Measurements from ENCODE around the gene RNASE12. TPM values are rescaled to one million over a fixed set of nuclear protein-coding genes. Genes with fewer than 3 reads are reported as not detected.

Gene RNASE12
- total RNA-seq, 2 donors from 2014 or later, result not detected

- H3K27me3 ChIP-seq, result no peaks in the 10 kb centered on the region
- H3K4me3 ChIP-seq, result no peak overlapping the region
- intact Hi-C loops (cut with DNase I), result no loop called here
- no peak overlapping the region for H3K27ac ChIP-seq
- H3K36me3 ChIP-seq, result no peaks in the 10 kb centered on the region
- no peak for TF ChIP-seq CTCF (IDR thresholded peaks at IDR 0.05)
- DNase-seq, result no peak
- H3K4me1 ChIP-seq, result no peaks in the 10 kb centered on the region
- no peak overlapping the region for H3K9ac ChIP-seq (ENCODE audit: low read depth in 2 of 2, low read length in 2 of 2)
- H3K9me3 ChIP-seq, result no peaks in the 10 kb centered on the region
Measured at GRCh38 chr14:20557212-20557542, 34.0 kb downstream of the RNASE12 start.

- Histone ChIP-seq H3K9ac (ENCODE audit: low read depth in 2 of 2, low read length in 2 of 2) (no peak overlapping the region), H3K4me3 (no peak overlapping the region), H3K27me3 (no peaks in the 10 kb centered on the region), H3K27ac (no peak overlapping the region), H3K9me3 (no peaks in the 10 kb centered on the region), H3K36me3 (no peaks in the 10 kb centered on the region), H3K4me1 (no peaks in the 10 kb centered on the region)
- intact Hi-C loops (cut with DNase I), result no loop called here
- no peak for TF ChIP-seq CTCF (IDR thresholded peaks at IDR 0.05)
- DNase-seq, result no peak
Measured at GRCh38 chr14:20556500-20557211, 34.5 kb downstream of the RNASE12 start.

- Histone ChIP-seq H3K9ac (ENCODE audit: low read depth in 2 of 2, low read length in 2 of 2) (no peak overlapping the region), H3K4me3 (no peak overlapping the region), H3K9me3 (no peaks in the 10 kb centered on the region), H3K27me3 (no peaks in the 10 kb centered on the region), H3K36me3 (no peaks in the 10 kb centered on the region), H3K27ac (no peak overlapping the region), H3K4me1 (no peaks in the 10 kb centered on the region)
- intact Hi-C loops (cut with DNase I), result no loop called here
- no peak for TF ChIP-seq CTCF (IDR thresholded peaks at IDR 0.05)
- DNase-seq, result no peak
Measured at GRCh38 chr14:20555845-20556244, 35.3 kb downstream of the RNASE12 start.

GRCh38 chr14:20553024-20553423 is 38.2 kb downstream of the RNASE12 start:
- no peak for DNase-seq
- Histone ChIP-seq H3K27me3 (no peaks in the 10 kb centered on the region), H3K36me3 (no peaks in the 10 kb centered on the region), H3K9me3 (no peaks in the 10 kb centered on the region), H3K4me1 (no peaks in the 10 kb centered on the region), H3K4me3 (no peak overlapping the region), H3K27ac (no peak overlapping the region), H3K9ac (ENCODE audit: low read depth in 2 of 2, low read length in 2 of 2) (no peak overlapping the region)
- no peak for TF ChIP-seq CTCF (IDR thresholded peaks at IDR 0.05)
- intact Hi-C loops (cut with DNase I), result no loop called here

- Histone ChIP-seq H3K4me3 (no peak overlapping the region), H3K4me1 (no peaks in the 10 kb centered on the region), H3K9me3 (no peaks in the 10 kb centered on the region), H3K9ac (ENCODE audit: low read depth in 2 of 2, low read length in 2 of 2) (no peak overlapping the region), H3K27me3 (no peaks in the 10 kb centered on the region), H3K27ac (no peak overlapping the region), H3K36me3 (no peaks in the 10 kb centered on the region)
- no peak for TF ChIP-seq CTCF (IDR thresholded peaks at IDR 0.05)
- intact Hi-C loops (cut with DNase I), result no loop called here
- DNase-seq, result no peak
Measured at GRCh38 chr14:20551606-20552005, 39.6 kb downstream of the RNASE12 start.

All from colonic mucosa (tissue), 4 donors.